ENCODE data around the gene SUSD3. TPM values are rescaled to one million over a fixed set of nuclear protein-coding genes. Genes with fewer than 3 reads are reported as not detected.

The SUSD3 gene
- total and polyA plus RNA-seq, 10 of the 15 experiments (the other 5 are each of a cell fraction or from before 2014, with no cell fraction given): 2.5 to 92.0 (median 31.1) TPM

DNA sequence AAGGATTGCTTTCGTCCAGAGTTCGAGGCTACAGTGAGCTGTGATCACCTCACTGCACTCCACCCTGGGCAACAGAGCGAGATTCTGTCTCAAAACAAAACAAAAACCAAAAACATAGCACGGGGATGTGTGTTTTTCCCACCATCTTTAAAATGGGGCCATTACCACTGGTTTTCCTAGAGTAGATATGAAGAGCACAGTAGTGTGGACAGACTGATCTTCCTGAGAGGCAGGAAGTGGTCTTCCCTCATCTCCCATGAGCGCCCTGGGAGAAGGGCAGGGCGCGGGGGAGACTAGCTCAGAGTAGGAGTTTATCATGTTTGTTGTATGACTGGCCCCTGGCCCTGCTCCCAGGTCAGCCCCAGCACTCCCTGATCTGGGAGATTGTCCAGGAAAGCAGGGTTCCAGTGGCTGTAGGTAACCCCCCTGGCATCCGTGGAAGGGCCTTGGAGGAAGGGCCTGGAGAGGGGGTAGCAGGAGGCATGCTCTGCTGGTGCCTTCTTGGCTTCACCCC, 2.3 kb downstream of the SUSD3 start:
- Histone ChIP-seq H4K20me1 (ENCODE audit: control insufficient read depth, insufficient read depth) (no peaks in the 10 kb centered on the region), H3K4me1 (ENCODE audit: control insufficient read depth, insufficient read depth, low read length) (peaks cover 63% of the 10 kb centered on the region), H3K36me3 (ENCODE audit: control insufficient read depth in 2 of 2, insufficient read depth in 2 of 2, low read length in 1 of 2) (peaks cover 0 to 4% of the 10 kb centered on the region in 2 experiments; a peak in 3 of 4 replicates), H3K27ac (ENCODE audit: control insufficient read depth, insufficient read depth) (peak overlapping the region; percentile 88), H2AFZ (ENCODE audit: control insufficient read depth, low read depth, low read length) (peak overlapping the region; percentile 58), H3K27me3 (replicated peaks in 1 of 2; ENCODE audit: control insufficient read depth in 2 of 2, insufficient read depth in 2 of 2, low read length in 1 of 2) (no peaks in the 10 kb centered on the region), H3K9me3 (replicated peaks; ENCODE audit: control insufficient read depth, insufficient read depth, low read length) (no peaks in the 10 kb centered on the region), H3K79me2 (ENCODE audit: control insufficient read depth, insufficient read depth, low read length) (peaks cover 55% of the 10 kb centered on the region), H3K4me3 (peak overlapping the region; percentile 81), H3K4me2 (ENCODE audit: control insufficient read depth, insufficient read depth) (peak overlapping the region; percentile 93), H3K9ac (ENCODE audit: control insufficient read depth, insufficient read depth, low read length) (peak overlapping the region; percentile 93)
- in situ Hi-C loops (cut with MboI): no loop called here
- ChIA-PET CTCF (interaction anchor here (0.7 to 4.3 kb wide), 11 partner anchors 10 to 505 kb away, joined by 3 to 31 read pairs (median 4); partner anchors contain the start of genes CARD19 and NINJ1), POLR2A (interaction anchor here (0.8 to 4.2 kb wide), 6 partner anchors 9 to 81 kb away, joined by 3 to 36 read pairs (median 4); partner anchors contain the start of gene CARD19), RAD21 (ENCODE audit: unreplicated experiment) (interaction anchor here (1.3 to 4.6 kb wide), 10 partner anchors 28 to 97 kb away, joined by 3 to 22 read pairs (median 6); no protein-coding TSS in a partner anchor), SMC1A (ENCODE audit: uncharacterized antibody, unreplicated experiment) (interaction anchor here (0.9 to 3.2 kb wide), 12 partner anchors 10 to 106 kb away, joined by 3 to 15 read pairs (median 5); no protein-coding TSS in a partner anchor)
- ATAC-seq (peak; percentile 5), DNase-seq (ENCODE audit: low read depth, low spot score) (peak; percentile 40), FAIRE-seq (no peak)
- 0% methylated on average over 8 of the region's 8 CpGs for WGBS (ENCODE audit: insufficient coverage, insufficient replicate concordance, low lambda C conversion rate, missing lambda C conversion rate)
- BruUV-seq (replicated peaks): no TSS peak
- intact Hi-C loops (cut with micrococcal nuclease; ENCODE audit: unreplicated experiment): no loop called here
- TF ChIP-seq YBX1 (IDR thresholded peaks at IDR 0.05): no peak
- TF ChIP-seq, protein P1, sequence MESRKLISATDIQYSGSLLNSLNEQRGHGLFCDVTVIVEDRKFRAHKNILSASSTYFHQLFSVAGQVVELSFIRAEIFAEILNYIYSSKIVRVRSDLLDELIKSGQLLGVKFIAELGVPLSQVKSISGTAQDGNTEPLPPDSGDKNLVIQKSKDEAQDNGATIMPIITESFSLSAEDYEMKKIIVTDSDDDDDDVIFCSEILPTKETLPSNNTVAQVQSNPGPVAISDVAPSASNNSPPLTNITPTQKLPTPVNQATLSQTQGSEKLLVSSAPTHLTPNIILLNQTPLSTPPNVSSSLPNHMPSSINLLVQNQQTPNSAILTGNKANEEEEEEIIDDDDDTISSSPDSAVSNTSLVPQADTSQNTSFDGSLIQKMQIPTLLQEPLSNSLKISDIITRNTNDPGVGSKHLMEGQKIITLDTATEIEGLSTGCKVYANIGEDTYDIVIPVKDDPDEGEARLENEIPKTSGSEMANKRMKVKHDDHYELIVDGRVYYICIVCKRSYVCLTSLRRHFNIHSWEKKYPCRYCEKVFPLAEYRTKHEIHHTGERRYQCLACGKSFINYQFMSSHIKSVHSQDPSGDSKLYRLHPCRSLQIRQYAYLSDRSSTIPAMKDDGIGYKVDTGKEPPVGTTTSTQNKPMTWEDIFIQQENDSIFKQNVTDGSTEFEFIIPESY (IDR thresholded peaks at IDR 0.05): no peak
- no peak for TF ChIP-seq RAD51 (IDR thresholded peaks at IDR 0.05)
- no peak for TF ChIP-seq ZNF24 (IDR thresholded peaks at IDR 0.05)
- TF ChIP-seq, protein P2, sequence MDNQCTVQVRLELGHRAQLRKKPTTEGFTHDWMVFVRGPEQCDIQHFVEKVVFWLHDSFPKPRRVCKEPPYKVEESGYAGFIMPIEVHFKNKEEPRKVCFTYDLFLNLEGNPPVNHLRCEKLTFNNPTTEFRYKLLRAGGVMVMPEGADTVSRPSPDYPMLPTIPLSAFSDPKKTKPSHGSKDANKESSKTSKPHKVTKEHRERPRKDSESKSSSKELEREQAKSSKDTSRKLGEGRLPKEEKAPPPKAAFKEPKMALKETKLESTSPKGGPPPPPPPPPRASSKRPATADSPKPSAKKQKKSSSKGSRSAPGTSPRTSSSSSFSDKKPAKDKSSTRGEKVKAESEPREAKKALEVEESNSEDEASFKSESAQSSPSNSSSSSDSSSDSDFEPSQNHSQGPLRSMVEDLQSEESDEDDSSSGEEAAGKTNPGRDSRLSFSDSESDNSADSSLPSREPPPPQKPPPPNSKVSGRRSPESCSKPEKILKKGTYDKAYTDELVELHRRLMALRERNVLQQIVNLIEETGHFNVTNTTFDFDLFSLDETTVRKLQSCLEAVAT (IDR thresholded peaks at IDR 0.05): peak; percentile 66; the same call in 1 of the 2 replicates
- no peak for TF ChIP-seq NR2C2 (IDR thresholded peaks at IDR 0.05; ENCODE audit: borderline replicate concordance, control insufficient read depth, insufficient read length, low read depth)
- TF ChIP-seq CHD2 (IDR thresholded peaks at IDR 0.05; ENCODE audit: borderline replicate concordance, low read depth, low read length): no peak
- TF ChIP-seq ASH2L (IDR thresholded peaks at IDR 0.05; ENCODE audit: borderline replicate concordance, low read depth): no peak
- TF ChIP-seq CBFB (IDR thresholded peaks at IDR 0.05; ENCODE audit: low read depth): no peak
- TF ChIP-seq ETV6 (conservative IDR thresholded peaks at IDR 0.05 in 1 of 2, IDR thresholded peaks at IDR 0.05 in 1 of 2; ENCODE audit: borderline replicate concordance in 1 of 2, low read depth in 1 of 2): no peak
- no peak for TF ChIP-seq CHD1 (IDR thresholded peaks at IDR 0.05; ENCODE audit: low read depth, low read length)
- TF ChIP-seq, protein P3, sequence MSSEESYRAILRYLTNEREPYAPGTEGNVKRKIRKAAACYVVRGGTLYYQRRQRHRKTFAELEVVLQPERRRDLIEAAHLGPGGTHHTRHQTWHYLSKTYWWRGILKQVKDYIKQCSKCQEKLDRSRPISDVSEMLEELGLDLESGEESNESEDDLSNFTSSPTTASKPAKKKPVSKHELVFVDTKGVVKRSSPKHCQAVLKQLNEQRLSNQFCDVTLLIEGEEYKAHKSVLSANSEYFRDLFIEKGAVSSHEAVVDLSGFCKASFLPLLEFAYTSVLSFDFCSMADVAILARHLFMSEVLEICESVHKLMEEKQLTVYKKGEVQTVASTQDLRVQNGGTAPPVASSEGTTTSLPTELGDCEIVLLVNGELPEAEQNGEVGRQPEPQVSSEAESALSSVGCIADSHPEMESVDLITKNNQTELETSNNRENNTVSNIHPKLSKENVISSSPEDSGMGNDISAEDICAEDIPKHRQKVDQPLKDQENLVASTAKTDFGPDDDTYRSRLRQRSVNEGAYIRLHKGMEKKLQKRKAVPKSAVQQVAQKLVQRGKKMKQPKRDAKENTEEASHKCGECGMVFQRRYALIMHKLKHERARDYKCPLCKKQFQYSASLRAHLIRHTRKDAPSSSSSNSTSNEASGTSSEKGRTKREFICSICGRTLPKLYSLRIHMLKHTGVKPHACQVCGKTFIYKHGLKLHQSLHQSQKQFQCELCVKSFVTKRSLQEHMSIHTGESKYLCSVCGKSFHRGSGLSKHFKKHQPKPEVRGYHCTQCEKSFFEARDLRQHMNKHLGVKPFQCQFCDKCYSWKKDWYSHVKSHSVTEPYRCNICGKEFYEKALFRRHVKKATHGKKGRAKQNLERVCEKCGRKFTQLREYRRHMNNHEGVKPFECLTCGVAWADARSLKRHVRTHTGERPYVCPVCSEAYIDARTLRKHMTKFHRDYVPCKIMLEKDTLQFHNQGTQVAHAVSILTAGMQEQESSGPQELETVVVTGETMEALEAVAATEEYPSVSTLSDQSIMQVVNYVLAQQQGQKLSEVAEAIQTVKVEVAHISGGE (CRISPR knock-in tag; IDR thresholded peaks at IDR 0.05): no peak
- no peak for TF ChIP-seq NFXL1 (IDR thresholded peaks at IDR 0.05; ENCODE audit: borderline replicate concordance)
- TF ChIP-seq RUNX3 (IDR thresholded peaks at IDR 0.05; ENCODE audit: low read length): no peak
- TF ChIP-seq ATF7 (IDR thresholded peaks at IDR 0.05; ENCODE audit: low read depth): no peak
- no peak for TF ChIP-seq DPF2 (IDR thresholded peaks at IDR 0.05)
- TF ChIP-seq ZSCAN29 (IDR thresholded peaks at IDR 0.05): no peak
- no peak for TF ChIP-seq RAD21 (IDR thresholded peaks at IDR 0.05; ENCODE audit: insufficient read depth, low read depth, low read length)
- no peak for TF ChIP-seq ESRRA (IDR thresholded peaks at IDR 0.05; ENCODE audit: low read length)
